Endodermal cell (in vitro differentiated cells): Measurements from ENCODE around the gene HHIPL2. TPM values are rescaled to one million over a fixed set of nuclear protein-coding genes. Genes with fewer than 3 reads are reported as not detected.

Experiments
- DNase-seq: peaks from one replicate; pipeline ENCODE4 v3.0.0-alpha.2; 2017
- H3K27ac ChIP-seq: 2 replicates; pipeline ENCODE4 v1.5.1; 2013; ENCODE audit warnings: mild to moderate bottlenecking, low read depth, low read length, moderate library complexity
- H3K27me3 ChIP-seq: 2 replicates; pipeline ENCODE4 v1.6.1; 2013; ENCODE audit warnings: mild to moderate bottlenecking, low read length, moderate library complexity; ENCODE audit not compliant: insufficient read depth, control insufficient read depth, poor library complexity, severe bottlenecking
- H3K36me3 ChIP-seq: 2 replicates; pipeline ENCODE4 v1.7.0; 2013; ENCODE audit warnings: mild to moderate bottlenecking, low read length, moderate library complexity; ENCODE audit not compliant: control insufficient read depth, insufficient read depth
- H3K4me1 ChIP-seq: one replicate; pipeline ENCODE4 v1.7.0; 2013; ENCODE audit warnings: low read length; ENCODE audit not compliant: control insufficient read depth, insufficient read depth
- H3K4me3 ChIP-seq: 2 replicates; pipeline ENCODE4 v1.5.1; 2013; ENCODE audit warnings: mild to moderate bottlenecking, low read length, moderate library complexity
- H3K9ac ChIP-seq: 2 replicates; pipeline ENCODE4 v1.6.1; 2013; ENCODE audit warnings: mild to moderate bottlenecking, low read length, moderate library complexity; ENCODE audit not compliant: poor library complexity, severe bottlenecking; ENCODE audit errors: extremely low read depth
- H3K9me3 ChIP-seq: 2 replicates; pipeline ENCODE4 v1.6.1; 2013; ENCODE audit warnings: mild to moderate bottlenecking, low read length, moderate library complexity; ENCODE audit not compliant: control insufficient read depth
- H3K27ac Mint-ChIP-seq: 2 replicates; pipeline ENCODE4 v1.8.0; 2020; ENCODE audit warnings: mixed read lengths
- H3K27me3 Mint-ChIP-seq: 2 replicates; pipeline ENCODE4 v1.8.0; 2021; ENCODE audit warnings: mild to moderate bottlenecking, mixed read lengths; ENCODE audit not compliant: insufficient read depth
- H3K36me3 Mint-ChIP-seq: 2 replicates; pipeline ENCODE4 v1.8.0; 2020; ENCODE audit warnings: low read depth, mixed read lengths
- H3K4me1 Mint-ChIP-seq: 2 replicates; pipeline ENCODE4 v1.8.0; 2020; ENCODE audit warnings: mixed read lengths
- H3K4me3 Mint-ChIP-seq: 2 replicates; pipeline ENCODE4 v1.8.0; 2020; ENCODE audit warnings: mild to moderate bottlenecking, moderate library complexity, mixed read lengths
- H3K9me3 Mint-ChIP-seq: 2 replicates; pipeline ENCODE4 v1.8.0; 2020; ENCODE audit warnings: mild to moderate bottlenecking, mixed read lengths
- CTCF ChIP-seq: fragments of 200-600 bp; sonication (generic); conservative IDR thresholded peaks from 2 replicates; pipeline ENCODE4 v1.5.0; 2021; ENCODE audit warnings: antibody characterized with exemption, mild to moderate bottlenecking
- WGBS, 2 experiments: methylation state at CpG; one replicate each; pipeline versions ENCODE4 v1.1.5 to v1.1.7; 2013; ENCODE audit warnings: missing lambda C conversion rate in 2 of 2, mixed read lengths in 1 of 2; ENCODE audit not compliant: insufficient coverage in 1 of 2, insufficient read length in 1 of 2; 5-methylcytosine and 5-hydroxymethylcytosine counted together
- long read RNA-seq, 4 experiments: library from polyadenylated mRNA in 2 of 4; library from RNA in 1 of 4; library from capped mRNA in 1 of 4; stranded (forward) in 3 of 4; unstranded in 1 of 4; transcript quantifications; one replicate each; pipeline ENCODE4 v2.0.0, GENCODE V29; 2020 to 2021; ENCODE audit warnings: inconsistent platforms in 1 of 4
- polyA plus RNA-seq, 2 experiments: library from polyadenylated mRNA; stranded (reverse); fragments of 50-300 nt; gene quantifications; one replicate each; pipeline ENCODE4 v1.2.3, GENCODE V29; 2013
- total RNA-seq, 2 donors: library from RNA; stranded (reverse); fragmentation: NEBNext Ultra II Directional in 1 of 2; extraction: Animal tissue kit (Norgen Biotek cat#: 25700) in 1 of 2; gene quantifications; 2 replicates in 1 of 2; 3 replicates in 1 of 2; pipeline ENCODE4 v1.2.1, GENCODE V29; 2021

HHIPL2 gene
- 1 to 10 TPM in 1 of 2 donors, under 1 TPM in 1; 0.49 to 1.6 TPM for total RNA-seq
- polyA plus RNA-seq (2013, experiment 1 of 2) = 0.43 TPM
- 0.91 TPM for polyA plus RNA-seq (2013, experiment 2 of 2)
- long read RNA-seq, experiment 1 = 0 reads
- long read RNA-seq, experiment 2, partial matches to known transcripts = 0 of 3 reads
- long read RNA-seq, experiment 2, other reads (novel, unspliced or antisense) = 1 of 3 reads
- long read RNA-seq, experiment 3, partial matches to known transcripts = 0 of 6 reads
- long read RNA-seq, experiment 3, other reads (novel, unspliced or antisense) = 4 of 6 reads
- long read RNA-seq, experiment 4 = 0 reads

GRCh38 chr1:222547944-222548671 is at the start of gene HHIPL2:
Gene HHIPL2, minus strand, starts transcription at chr1:222548104. Its CDS starts 60 bp downstream, at chr1:222548044.
- no peak within 1 kb of the TSS for H3K9ac ChIP-seq
- DNase-seq = peak; percentile 49
- no peaks in the 10 kb centered on the region for H3K27me3 ChIP-seq
- no peaks in the 10 kb centered on the region for H3K4me1 ChIP-seq
- Mint-ChIP-seq H3K27ac (peak within 1 kb of the TSS; percentile 66), H3K9me3 (no peaks in the 10 kb centered on the region), H3K4me1 (peaks cover 21% of the 10 kb centered on the region), H3K27me3 (no peaks in the 10 kb centered on the region), H3K4me3 (no peak within 1 kb of the TSS), H3K36me3 (no peaks in the 10 kb centered on the region)
- 74 to 80% methylated on average over 4 to 8 of the region's 8 CpGs for WGBS, 2 experiments
- no peak within 1 kb of the TSS for H3K27ac ChIP-seq
- no peaks in the 10 kb centered on the region for H3K36me3 ChIP-seq
- H3K9me3 ChIP-seq = no peaks in the 10 kb centered on the region
- TF ChIP-seq CTCF = no peak
- no peak within 1 kb of the TSS for H3K4me3 ChIP-seq

GRCh38 chr1:222596696-222597095 is 48.8 kb upstream of the HHIPL2 start:
- 92 to 93% methylated on average over 3 to 4 of the region's 4 CpGs for WGBS, 2 experiments

GRCh38 chr1:222594789-222595188 is 46.9 kb upstream of the HHIPL2 start:
- Histone ChIP-seq H3K27ac (no peak overlapping the region), H3K4me1 (no peaks in the 10 kb centered on the region), H3K27me3 (peaks cover 48% of the 10 kb centered on the region), H3K36me3 (no peaks in the 10 kb centered on the region), H3K4me3 (no peak overlapping the region), H3K9ac (no peak overlapping the region), H3K9me3 (peaks cover 11% of the 10 kb centered on the region)
- Mint-ChIP-seq H3K27me3 (peaks cover 26% of the 10 kb centered on the region), H3K36me3 (no peaks in the 10 kb centered on the region), H3K4me1 (peaks cover 7% of the 10 kb centered on the region), H3K27ac (no peak overlapping the region), H3K4me3 (no peak overlapping the region), H3K9me3 (peaks cover 7% of the 10 kb centered on the region)
- 92 to 96% methylated on average over 2 to 3 of the region's 3 CpGs for whole genome bisulfite sequencing, 2 experiments
- no peak for TF ChIP-seq CTCF
- no peak for DNase-seq

More at GRCh38 chr1:222596696-222597095, 48.8 kb upstream of the HHIPL2 start:
- Mint-ChIP-seq H3K9me3 (peaks cover 7% of the 10 kb centered on the region), H3K36me3 (no peaks in the 10 kb centered on the region), H3K27ac (no peak overlapping the region), H3K4me1 (no peaks in the 10 kb centered on the region), H3K4me3 (no peak overlapping the region), H3K27me3 (peaks cover 36% of the 10 kb centered on the region)
- TF ChIP-seq CTCF = no peak
- no peak overlapping the region for H3K4me3 ChIP-seq
- no peak for DNase-seq
- H3K4me1 ChIP-seq = no peaks in the 10 kb centered on the region
- no peaks in the 10 kb centered on the region for H3K36me3 ChIP-seq
- H3K27ac ChIP-seq = no peak overlapping the region
- H3K9me3 ChIP-seq = peaks cover 11% of the 10 kb centered on the region
- no peak overlapping the region for H3K9ac ChIP-seq
- H3K27me3 ChIP-seq = peaks cover 50% of the 10 kb centered on the region
